GM20000 (cell line): ENCODE results near the gene TMEM121.

Source experiments
- DNase-seq: peaks from one replicate; pipeline ENCODE4 v3.0.0; 2012; ENCODE audit warnings: low spot score
- CTCF ChIP-seq: IDR thresholded peaks from 2 replicates; pipeline ENCODE4 v1.5.1; 2012; ENCODE audit warnings: mild to moderate bottlenecking, control low read depth; ENCODE audit errors: extremely low read depth, missing control alignments

TMEM121 gene

GRCh38 chr14:105503296-105503640 is 23.1 kb upstream of the TMEM121 start:
- no peak for DNase-seq
- TF ChIP-seq CTCF, result no peak

- DNase-seq, result no peak
- no peak for TF ChIP-seq CTCF
Measured at GRCh38 chr14:105503935-105504692, 22.3 kb upstream of the TMEM121 start.

- TF ChIP-seq CTCF, result no peak
- no peak for DNase-seq
Measured at GRCh38 chr14:105505101-105505500, 21.3 kb upstream of the TMEM121 start.

- no peak for DNase-seq
- TF ChIP-seq CTCF, result no peak
Measured at GRCh38 chr14:105507247-105507646, 19.1 kb upstream of the TMEM121 start.

- DNase-seq, result no peak
- TF ChIP-seq CTCF, result no peak
Measured at GRCh38 chr14:105508069-105508468, 18.3 kb upstream of the TMEM121 start.

GRCh38 chr14:105508601-105509000 is 17.8 kb upstream of the TMEM121 start:
- DNase-seq, result no peak
- TF ChIP-seq CTCF, result no peak

GRCh38 chr14:105517096-105517495 is 9.3 kb upstream of the TMEM121 start:
- DNase-seq, result no peak
- TF ChIP-seq CTCF, result no peak
